Measurements from ENCODE around the gene DENND10. TPM values are rescaled to one million over a fixed set of nuclear protein-coding genes. Genes with fewer than 3 reads are reported as not detected.

The DENND10 gene
- total and polyA plus RNA-seq, 9 donors: 29.9 to 53.8 (median 40.6) TPM

GRCh38 chr10:119129721-119130120 lies 25.8 kb downstream of the DENND10 start:
- Histone ChIP-seq H3K4me3 (no peak overlapping the region), H3K27ac (no peak overlapping the region), H3K36me3 (no peaks in the 10 kb centered on the region), H3K27me3 (no peaks in the 10 kb centered on the region), H3K9me3 (no peaks in the 10 kb centered on the region), H3K4me1 (ENCODE audit: insufficient read depth) (no peaks in the 10 kb centered on the region)
- no peak for TF ChIP-seq POLR2A (IDR thresholded peaks at IDR 0.05)
- no peak for TF ChIP-seq CTCF (IDR thresholded peaks at IDR 0.05)
- TF ChIP-seq EP300 (IDR thresholded peaks at IDR 0.05): no peak
- 89 to 92% (median 89%) methylated on average over 4 of the region's 4 CpGs for WGBS, 3 donors
- no peak for DNase-seq
- intact Hi-C loops (cut with DNase I): no loop called here

GRCh38 chr10:119131512-119132240 lies 27.8 kb downstream of the DENND10 start:
- DNase-seq: no peak
- H3K27ac ChIP-seq: peak overlapping the region in 1 of 2 donors; percentile 50
- peak overlapping the region; percentile 21 for H3K4me3 ChIP-seq
- no peaks in the 10 kb centered on the region for H3K9me3 ChIP-seq
- H3K27me3 ChIP-seq: no peaks in the 10 kb centered on the region
- intact Hi-C loops (cut with DNase I): no loop called here
- 29 to 36% (median 34%) methylated on average over 10 of the region's 10 CpGs for WGBS, 3 donors
- H3K36me3 ChIP-seq: no peaks in the 10 kb centered on the region
- H3K4me1 ChIP-seq (ENCODE audit: insufficient read depth): no peaks in the 10 kb centered on the region
- TF ChIP-seq EP300 (IDR thresholded peaks at IDR 0.05): no peak
- no peak for TF ChIP-seq POLR2A (IDR thresholded peaks at IDR 0.05)
- TF ChIP-seq CTCF (IDR thresholded peaks at IDR 0.05): no peak

GRCh38 chr10:119132521-119133345 lies 28.8 kb downstream of the DENND10 start:
- H3K4me1 ChIP-seq (ENCODE audit: insufficient read depth): no peaks in the 10 kb centered on the region
- 83 to 87% (median 84%) methylated on average over 14 of the region's 14 CpGs for WGBS, 3 donors
- no peak for DNase-seq
- no peak for TF ChIP-seq POLR2A (IDR thresholded peaks at IDR 0.05)
- no peak for TF ChIP-seq CTCF (IDR thresholded peaks at IDR 0.05)
- no peak for TF ChIP-seq EP300 (IDR thresholded peaks at IDR 0.05)
- no peaks in the 10 kb centered on the region for H3K9me3 ChIP-seq
- H3K27me3 ChIP-seq: no peaks in the 10 kb centered on the region
- no peak overlapping the region for H3K4me3 ChIP-seq
- no peaks in the 10 kb centered on the region for H3K36me3 ChIP-seq
- intact Hi-C loops (cut with DNase I): no loop called here
- no peak overlapping the region for H3K27ac ChIP-seq

- no peak for DNase-seq
- Histone ChIP-seq H3K36me3 (no peaks in the 10 kb centered on the region), H3K9me3 (no peaks in the 10 kb centered on the region), H3K27me3 (no peaks in the 10 kb centered on the region), H3K4me1 (ENCODE audit: insufficient read depth) (peaks cover 3% of the 10 kb centered on the region), H3K27ac (no peak overlapping the region), H3K4me3 (no peak overlapping the region)
- TF ChIP-seq CTCF (IDR thresholded peaks at IDR 0.05): no peak
- no peak for TF ChIP-seq EP300 (IDR thresholded peaks at IDR 0.05)
- TF ChIP-seq POLR2A (IDR thresholded peaks at IDR 0.05): no peak
- intact Hi-C loops (cut with DNase I): no loop called here
- WGBS, 3 donors: 86 to 88% (median 86%) methylated on average over 8 of the region's 8 CpGs
Observed at GRCh38 chr10:119133949-119134348, 30.0 kb downstream of the DENND10 start.

Data from ovary (tissue), 9 donors.